ENCODE data around the gene COPB2.

GRCh38 chr3:139326131-139326530, 63.3 kb downstream of the COPB2 start:
- TF ChIP-seq CTCF (conservative IDR thresholded peaks at IDR 0.05): no peak
- no peak for TF ChIP-seq EZH2 (IDR thresholded peaks at IDR 0.05; ENCODE audit: low read depth)
